CD14-positive monocyte (primary cell): ENCODE data around the gene CYP27A1. TPM values are rescaled to one million over a fixed set of nuclear protein-coding genes. Genes with fewer than 3 reads are reported as not detected.

Experiments used
- DNase-seq, 3 donors: peaks; one replicate each; pipeline ENCODE4 v3.0.0-alpha.2; 2011 to 2022
- H2AFZ ChIP-seq: 2 replicates; pipeline ENCODE4 v1.6.0; 2012; ENCODE audit warnings: mild to moderate bottlenecking, low read depth, low read length, inconsistent platforms; ENCODE audit not compliant: insufficient read depth, poor library complexity, severe bottlenecking
- H3K27ac ChIP-seq, 2 donors: 1 replicate in 1 of 2; 2 replicates in 1 of 2; pipeline ENCODE4 v1.5.1; 2012 to 2013; ENCODE audit warnings: low read length in 2 of 2, control low read depth in 1 of 2, inconsistent platforms in 1 of 2, low read depth in 1 of 2, mild to moderate bottlenecking in 1 of 2
- H3K27me3 ChIP-seq, 2 donors: one replicate each; pipeline versions ENCODE4 v1.6.0 to v1.6.1; 2011 to 2013; ENCODE audit warnings: low read length in 2 of 2; ENCODE audit not compliant: control insufficient read depth in 2 of 2, insufficient read depth in 2 of 2
- H3K36me3 ChIP-seq, 2 donors: replicated peaks in 1 of 2; 1 replicate in 1 of 2; 2 replicates in 1 of 2; pipeline versions ENCODE4 v1.5.1 to v1.6.1; 2012 to 2013; ENCODE audit warnings: low read length in 2 of 2, control low read depth in 1 of 2, inconsistent platforms in 1 of 2, mild to moderate bottlenecking in 1 of 2; ENCODE audit not compliant: insufficient read depth in 2 of 2, control insufficient read depth in 1 of 2
- H3K4me1 ChIP-seq, 2 donors: 1 replicate in 1 of 2; 2 replicates in 1 of 2; pipeline versions ENCODE4 v1.5.1 to v1.6.1; 2012 to 2013; ENCODE audit warnings: low read length in 2 of 2, control low read depth in 1 of 2, inconsistent platforms in 1 of 2, mild to moderate bottlenecking in 1 of 2, moderate library complexity in 1 of 2; ENCODE audit not compliant: insufficient read depth in 2 of 2, control insufficient read depth in 1 of 2
- H3K4me2 ChIP-seq: replicated peaks from 2 replicates; pipeline ENCODE3; 2012; ENCODE audit warnings: low read length, moderate library complexity, mild to moderate bottlenecking; ENCODE audit not compliant: poor library complexity, severe bottlenecking; ENCODE audit errors: extremely low read depth
- H3K4me3 ChIP-seq, 3 experiments: fragments of 200-600 bp in 1 of 3; sonication (generic) in 1 of 3; replicated peaks in 1 of 3; 1 replicate in 2 of 3; 2 replicates in 1 of 3; pipeline ENCODE4 v1.5.1; 2011 to 2013; ENCODE audit warnings: low read length in 3 of 3, mild to moderate bottlenecking in 3 of 3, control low read depth in 2 of 3, low read depth in 2 of 3, inconsistent platforms in 1 of 3, moderate library complexity in 1 of 3
- H3K79me2 ChIP-seq: 2 replicates; pipeline ENCODE4 v1.6.0; 2012; ENCODE audit warnings: mild to moderate bottlenecking, control low read depth, inconsistent platforms, low read length, moderate library complexity; ENCODE audit not compliant: insufficient read depth
- H3K9ac ChIP-seq: 2 replicates; pipeline ENCODE4 v1.6.0; 2017; ENCODE audit warnings: low read length, mild to moderate bottlenecking; ENCODE audit not compliant: insufficient read depth, poor library complexity, severe bottlenecking
- H3K9me3 ChIP-seq, 2 donors: replicated peaks in 1 of 2; 1 replicate in 1 of 2; 2 replicates in 1 of 2; pipeline versions ENCODE4 v1.5.1 to v1.6.1; 2012 to 2013; ENCODE audit warnings: low read length in 2 of 2, control low read depth in 1 of 2; ENCODE audit not compliant: control insufficient read depth in 1 of 2, insufficient read depth in 1 of 2
- H4K20me1 ChIP-seq: 2 replicates; pipeline ENCODE4 v1.6.0; 2012; ENCODE audit warnings: mild to moderate bottlenecking, low read length, control low read depth, moderate library complexity; ENCODE audit not compliant: insufficient read depth
- H3K27ac Mint-ChIP-seq, 7 donors: one replicate each; pipeline ENCODE4 v1.8.0; 2020; ENCODE audit warnings: mild to moderate bottlenecking in 7 of 7, mixed read lengths in 7 of 7, moderate library complexity in 6 of 7, inconsistent platforms in 2 of 7
- H3K27me3 Mint-ChIP-seq, 3 donors: one replicate each; pipeline ENCODE4 v1.8.0; 2021 to 2022; ENCODE audit warnings: low read depth in 3 of 3, mild to moderate bottlenecking in 3 of 3, mixed read lengths in 3 of 3, moderate library complexity in 3 of 3, inconsistent platforms in 1 of 3
- H3K36me3 Mint-ChIP-seq, 2 donors: one replicate each; pipeline ENCODE4 v1.8.0; 2020; ENCODE audit warnings: mixed read lengths in 2 of 2, inconsistent platforms in 1 of 2, mild to moderate bottlenecking in 1 of 2
- H3K4me1 Mint-ChIP-seq: one replicate; pipeline ENCODE4 v1.8.0; 2020; ENCODE audit warnings: mild to moderate bottlenecking, mixed read lengths
- H3K4me3 Mint-ChIP-seq, 2 donors: one replicate each; pipeline ENCODE4 v1.8.0; 2020; ENCODE audit warnings: mild to moderate bottlenecking in 2 of 2, mixed read lengths in 2 of 2, moderate library complexity in 1 of 2
- H3K9me3 Mint-ChIP-seq, 7 donors: one replicate each; pipeline ENCODE4 v1.8.0; 2020 to 2022; ENCODE audit warnings: mixed read lengths in 7 of 7, mild to moderate bottlenecking in 6 of 7, moderate library complexity in 6 of 7, inconsistent platforms in 2 of 7
- CTCF ChIP-seq: fragments of 200-600 bp; IDR thresholded peaks from one replicate; pipeline ENCODE4 v1.8.0; 2022; ENCODE audit warnings: antibody characterized with exemption, mild to moderate bottlenecking
- WGBS: methylation state at CpG from one replicate; pipeline ENCODE4 v1.1.5; 2013; ENCODE audit warnings: missing lambda C conversion rate; ENCODE audit not compliant: insufficient coverage; 5-methylcytosine and 5-hydroxymethylcytosine counted together
- intact Hi-C, 2 donors: fragments of 100-400 bp; cut with micrococcal nuclease; formaldehyde crosslinking; loops; one replicate each; pipeline versions ENCODE4 v1.15.0 to v1.15.1; 2023
- polyA plus RNA-seq, 3 donors: library from polyadenylated mRNA; depleted of rRNA in 1 of 3; unstranded in 2 of 3; stranded (reverse) in 1 of 3; fragments of 300-500 nt in 2 of 3; fragments of >200 nt in 1 of 3; fragmentation: Illumina TruSeq in 2 of 3; gene quantifications; 1 replicate in 2 of 3; 2 replicates in 1 of 3; pipeline ENCODE4 v1.2.3, GENCODE V29; 2012 to 2021

The CYP27A1 gene
- polyA plus RNA-seq, 3 donors, result 151 to 218 (median 214) TPM

GRCh38 chr2:218748741-218749441 lies 33.1 kb upstream of the CYP27A1 start:
- no peak overlapping the region for H3K9ac ChIP-seq
- WGBS, result 70% methylated on average over 2 of the region's 8 CpGs
- Mint-ChIP-seq H3K27ac (peak overlapping the region; percentile 55 to 100 (median 91)), H3K4me3 (no peak overlapping the region), H3K36me3 (peaks cover 81 to 87% of the 10 kb centered on the region in 2 donors), H3K9me3 (peaks cover 0 to 5% (median 1%) of the 10 kb centered on the region in 7 donors), H3K4me1 (peaks cover 65% of the 10 kb centered on the region), H3K27me3 (peaks cover 0 to 6% (median 2%) of the 10 kb centered on the region in 3 donors)
- no peaks in the 10 kb centered on the region for H3K9me3 ChIP-seq
- intact Hi-C loops, result loop anchor here in 1 of 2 donors (5.0 kb wide), 2 partner anchors 33 to 73 kb away; partner anchors contain the start of gene CYP27A1
- no peak for TF ChIP-seq CTCF
- peak overlapping the region in 1 of 3 experiments; percentile 5 for H3K4me3 ChIP-seq
- H3K36me3 ChIP-seq, result peaks cover 64 to 71% of the 10 kb centered on the region in 2 donors
- H3K4me2 ChIP-seq, result no peak overlapping the region
- H4K20me1 ChIP-seq, result no peaks in the 10 kb centered on the region
- peak; percentile 22 to 49 (median 34) for DNase-seq
- peak overlapping the region; percentile 34 to 98 for H3K27ac ChIP-seq
- no peak overlapping the region for H2AFZ ChIP-seq
- peaks cover 55 to 67% of the 10 kb centered on the region in 2 donors for H3K4me1 ChIP-seq
- H3K27me3 ChIP-seq, result no peaks in the 10 kb centered on the region
- H3K79me2 ChIP-seq, result peaks cover 10% of the 10 kb centered on the region

GRCh38 chr2:218754201-218754600 lies 27.7 kb upstream of the CYP27A1 start:
- H3K9me3 Mint-ChIP-seq, result peaks cover 0 to 3% (median 0%) of the 10 kb centered on the region in 7 donors
- H3K27me3 Mint-ChIP-seq, result peaks cover 0 to 4% (median 0%) of the 10 kb centered on the region in 3 donors
- H3K9ac ChIP-seq, result no peak overlapping the region
- no peaks in the 10 kb centered on the region for H3K79me2 ChIP-seq
- no peak for TF ChIP-seq CTCF
- 90% methylated on average over 1 of the region's 3 CpGs for WGBS
- peak overlapping the region in 5 of 7 donors; percentile 46 to 84 (median 62) for H3K27ac Mint-ChIP-seq
- intact Hi-C loops, result no loop called here
- H2AFZ ChIP-seq, result no peak overlapping the region
- H3K36me3 ChIP-seq, result peaks cover 59 to 91% of the 10 kb centered on the region in 2 donors
- H3K4me1 Mint-ChIP-seq, result peaks cover 35% of the 10 kb centered on the region
- H3K36me3 Mint-ChIP-seq, result peaks cover 85 to 88% of the 10 kb centered on the region in 2 donors
- peak overlapping the region in 1 of 2 donors; percentile 29 for H3K27ac ChIP-seq
- peaks cover 18 to 32% of the 10 kb centered on the region in 2 donors for H3K4me1 ChIP-seq
- H3K9me3 ChIP-seq, result no peaks in the 10 kb centered on the region
- DNase-seq, result no peak
- no peaks in the 10 kb centered on the region for H3K27me3 ChIP-seq
- no peak overlapping the region for H3K4me3 ChIP-seq
- H3K4me2 ChIP-seq, result no peak overlapping the region
- H4K20me1 ChIP-seq, result no peaks in the 10 kb centered on the region
- no peak overlapping the region for H3K4me3 Mint-ChIP-seq
